Measurements from ENCODE around the gene SLC22A23.

DNA sequence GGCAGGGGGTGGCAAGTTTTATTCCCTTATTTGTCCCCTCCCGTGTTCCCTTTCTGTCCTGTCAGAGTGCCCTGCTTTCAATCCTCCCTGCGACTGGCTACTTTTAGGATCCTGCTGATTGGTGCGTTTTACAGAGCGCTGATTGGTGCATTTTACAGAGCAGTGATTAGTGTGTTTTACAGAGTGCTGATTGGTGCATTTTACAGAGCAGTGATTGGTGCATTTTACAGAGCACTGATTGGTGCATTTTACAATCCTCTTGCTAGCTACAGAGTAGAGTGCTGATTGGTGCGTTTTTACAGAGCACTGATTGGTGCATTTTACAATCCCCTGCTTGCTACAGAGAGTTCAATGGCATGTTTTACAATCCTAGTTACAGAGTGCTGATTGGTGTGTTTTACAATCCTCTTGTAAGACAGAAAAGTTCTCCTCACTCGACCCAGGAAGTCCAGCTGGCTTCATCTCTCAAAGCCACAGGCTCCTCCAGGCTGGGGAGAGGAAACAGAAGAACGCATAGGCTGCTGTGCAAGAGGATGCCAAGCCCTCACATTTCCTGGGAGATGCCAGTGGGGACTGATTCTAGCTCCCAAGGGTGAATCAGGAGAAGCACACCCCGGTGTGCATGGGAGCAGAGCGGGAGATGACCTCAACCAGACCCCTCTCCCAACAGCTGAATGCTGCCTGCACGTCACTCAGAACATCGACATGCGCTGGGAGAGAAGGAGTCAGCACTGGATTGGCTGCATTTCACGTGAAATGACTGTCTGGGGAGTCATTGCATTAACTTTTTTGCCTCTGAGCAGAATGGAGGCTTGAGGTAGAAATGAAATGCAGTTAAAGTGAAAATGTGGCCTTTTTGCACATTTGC is 48.3 kb upstream of the SLC22A23 start:
- TF ChIP-seq CTCF (IDR thresholded peaks at IDR 0.05; ENCODE audit: insufficient read depth, low read depth, low read length) (no peak), EZH2 (IDR thresholded peaks at IDR 0.05; ENCODE audit: insufficient read depth, low read length) (no peak)
